GM12878 (cell line): ENCODE results near the gene TP53RK. TPM values are rescaled to one million over a fixed set of nuclear protein-coding genes. Genes with fewer than 3 reads are reported as not detected.

Source experiments
- ATAC-seq: fragments of 200-7000 bp; cut with Tn5 transposase; 3 replicates; pipeline ENCODE4 v1.9.1; 2020; ENCODE audit warnings: mild to moderate bottlenecking, moderate library complexity
- BruUV-seq: library from RNA; stranded (reverse); fragments of 400-500 nt; replicated peaks from 2 replicates; lab custom pipeline; 2021; lab: Mats Ljungman, UMichigan
- CTCF ChIA-PET: fragments of 300-600 bp; sonication (Branson Sonifier 250); formaldehyde crosslinking; extraction: SDS; loops from one replicate; lab custom pipeline; 2021; ENCODE audit warnings: inconsistent platforms; lab: Yijun Ruan, JAX
- POLR2A ChIA-PET: fragments of 350-600 bp; formaldehyde crosslinking; extraction: SDS; loops from one replicate; lab custom pipeline; 2021; ENCODE audit warnings: inconsistent platforms; lab: Charles Lee
- RAD21 ChIA-PET: fragments of 300-600 bp; sonication (Branson Sonifier 250); formaldehyde crosslinking; loops from one replicate; lab custom pipeline; 2023; ENCODE audit warnings: antibody characterized with exemption; ENCODE audit not compliant: unreplicated experiment; lab: Charles Lee
- SMC1A ChIA-PET: fragments of 300-600 bp; sonication (Branson Sonifier 250); formaldehyde crosslinking; loops from one replicate; lab custom pipeline; 2023; ENCODE audit not compliant: unreplicated experiment, uncharacterized antibody; lab: Charles Lee
- DNase-seq: peaks from one replicate; pipeline ENCODE4 v3.0.0-alpha.2; 2011; ENCODE audit warnings: low read depth, low spot score
- FAIRE-seq: peaks from 3 replicates; lab custom pipeline; 2011; peaks lifted over from hg19 to GRCh38; lab: Jason Lieb, UNC
- H2AFZ ChIP-seq: 2 replicates; pipeline ENCODE4 v1.6.0; 2011; ENCODE audit warnings: low read depth, low read length, control low read depth; ENCODE audit not compliant: control insufficient read depth
- H3K27ac ChIP-seq: 2 replicates; pipeline ENCODE4 v1.5.1; 2011; ENCODE audit warnings: control low read depth; ENCODE audit not compliant: control insufficient read depth, insufficient read depth
- H3K27me3 ChIP-seq, 2 experiments: replicated peaks in 1 of 2; 2 replicates each; pipeline versions ENCODE4 v1.6.0 to v1.6.1; 2011; ENCODE audit warnings: low read length in 1 of 2; ENCODE audit not compliant: control insufficient read depth in 2 of 2, insufficient read depth in 2 of 2
- H3K36me3 ChIP-seq, 2 experiments: 2 replicates each; pipeline ENCODE4 v1.5.1; 2011; ENCODE audit warnings: low read length in 1 of 2; ENCODE audit not compliant: control insufficient read depth in 2 of 2, insufficient read depth in 2 of 2
- H3K4me1 ChIP-seq: 2 replicates; pipeline ENCODE4 v1.6.1; 2011; ENCODE audit warnings: mild to moderate bottlenecking, low read length, moderate library complexity, mixed read lengths; ENCODE audit not compliant: control insufficient read depth, insufficient read depth
- H3K4me2 ChIP-seq: 2 replicates; pipeline ENCODE4 v1.6.0; 2011; ENCODE audit warnings: control low read depth; ENCODE audit not compliant: control insufficient read depth, insufficient read depth
- H3K4me3 ChIP-seq: fragments of 200-600 bp; sonication (generic); 2 replicates; pipeline ENCODE4 v1.5.1; 2016
- H3K79me2 ChIP-seq: 2 replicates; pipeline ENCODE4 v1.6.0; 2011; ENCODE audit warnings: low read length; ENCODE audit not compliant: control insufficient read depth, insufficient read depth
- H3K9ac ChIP-seq: 2 replicates; pipeline ENCODE4 v1.8.0; 2011; ENCODE audit warnings: low read length, control low read depth, mixed read lengths; ENCODE audit not compliant: control insufficient read depth, insufficient read depth
- H3K9me3 ChIP-seq: replicated peaks from 3 replicates; pipeline ENCODE4 v1.5.1; 2011; ENCODE audit warnings: mild to moderate bottlenecking, low read length; ENCODE audit not compliant: control insufficient read depth, insufficient read depth
- H4K20me1 ChIP-seq: 2 replicates; pipeline ENCODE4 v1.6.0; 2011; ENCODE audit not compliant: control insufficient read depth, insufficient read depth
- CHD2 ChIP-seq: IDR thresholded peaks from 2 replicates; pipeline ENCODE4 v1.6.1; 2011; ENCODE audit warnings: low read depth, low read length, improper control_type of control experiment, borderline replicate concordance
- E2F4 ChIP-seq: IDR thresholded peaks from 2 replicates; pipeline ENCODE4 v1.6.1; 2012; ENCODE audit warnings: low read depth, low read length, improper control_type of control experiment
- FOXM1 ChIP-seq: IDR thresholded peaks from 2 replicates; pipeline ENCODE4 v1.6.1; 2012; ENCODE audit warnings: low read depth, mild to moderate bottlenecking, inconsistent platforms, low read length, moderate library complexity
- HDAC6 ChIP-seq: fragments of 200-600 bp; sonication (generic); IDR thresholded peaks from one replicate; pipeline ENCODE4 v1.8.0; 2017; ENCODE audit warnings: antibody characterized with exemption; ENCODE audit not compliant: unreplicated experiment
- IRF3 ChIP-seq: fragments of 450-650 bp; IDR thresholded peaks from 2 replicates; pipeline ENCODE4 v1.6.1; 2014; ENCODE audit warnings: mild to moderate bottlenecking
- KLF5 ChIP-seq: fragments of 450-650 bp; IDR thresholded peaks from 2 replicates; pipeline ENCODE4 v1.6.1; 2014; ENCODE audit warnings: mild to moderate bottlenecking; ENCODE audit not compliant: partially characterized antibody
- LARP7 ChIP-seq: fragments of 450-650 bp; IDR thresholded peaks from 2 replicates; pipeline ENCODE4 v1.6.1; 2017; ENCODE audit warnings: mild to moderate bottlenecking
- MLLT1 ChIP-seq: fragments of 450-650 bp; IDR thresholded peaks from 2 replicates; pipeline ENCODE4 v1.6.1; 2016; ENCODE audit warnings: mild to moderate bottlenecking
- NBN ChIP-seq: fragments of 450-650 bp; IDR thresholded peaks from 2 replicates; pipeline ENCODE4 v1.6.1; 2016
- PML ChIP-seq: IDR thresholded peaks from 2 replicates; pipeline ENCODE4 v1.6.1; 2012; ENCODE audit warnings: low read length, inconsistent platforms
- POLR2AphosphoS2 ChIP-seq: IDR thresholded peaks from 2 replicates; pipeline ENCODE4 v1.6.1; 2011; ENCODE audit warnings: low read depth, mild to moderate bottlenecking, low read length, improper control_type of control experiment, moderate library complexity
- TAF1 ChIP-seq: IDR thresholded peaks from 2 replicates; pipeline ENCODE4 v1.6.1; 2011; ENCODE audit warnings: mild to moderate bottlenecking, low read depth, low read length, borderline replicate concordance
- ZNF592 ChIP-seq: fragments of 450-650 bp; IDR thresholded peaks from 2 replicates; pipeline ENCODE4 v1.6.1; 2017; ENCODE audit warnings: mild to moderate bottlenecking, moderate library complexity
- WGBS: methylation state at CpG from one replicate; pipeline ENCODE4 v1.1.6; 2016; ENCODE audit warnings: low lambda C conversion rate; ENCODE audit not compliant: insufficient replicate concordance, insufficient coverage; ENCODE audit errors: missing lambda C conversion rate; 5-methylcytosine and 5-hydroxymethylcytosine counted together
- in situ Hi-C: fragments of 300-500 bp; cut with MboI; formaldehyde crosslinking; loops from 9 replicates; pipeline ENCODE4 v1.14.3; 2018; ENCODE audit warnings: mixed read lengths
- intact Hi-C: fragments of 100-400 bp; cut with micrococcal nuclease; formaldehyde crosslinking; loops from one replicate; pipeline ENCODE4 v1.14.2; 2022; ENCODE audit not compliant: unreplicated experiment
- polyA plus RNA-seq, 11 experiments: library from polyadenylated mRNA; depleted of rRNA in 4 of 11; unstranded in 6 of 11; stranded (reverse) in 5 of 11; fragments of >200 nt; fragmentation: Nextera tagmentation in 4 of 11; fragmentation: Illumina TruSeq in 1 of 11; extraction: Ambion mirVana in 4 of 11; extraction: Trizol in 1 of 11; gene quantifications; 1 replicate in 1 of 11; 2 replicates in 10 of 11; pipeline versions ENCODE4 v1.2.1 to v1.2.3, GENCODE V29; 2011 to 2016; ENCODE audit warnings: inconsistent platforms in 2 of 11, missing spikeins in 2 of 11, low read depth in 1 of 11
- total RNA-seq, 4 experiments: library from RNA; depleted of rRNA in 3 of 4; stranded (reverse); fragments of >200 nt in 3 of 4; fragmentation: Illumina TruSeq in 1 of 4; extraction: Trizol in 1 of 4; gene quantifications; 2 replicates each; pipeline versions ENCODE4 v1.2.1 to v1.2.3, GENCODE V29; 2013 to 2021
- TF ChIP-seq, protein P1 (sequence below): IDR thresholded peaks from 2 replicates; pipeline ENCODE4 v1.6.1; 2012; ENCODE audit warnings: low read depth, low read length, improper control_type of control experiment

Gene TP53RK
- total and polyA plus RNA-seq, 10 of the 15 experiments (the other 5 are each of a cell fraction or from before 2014, with no cell fraction given) = 3.8 to 23.1 (median 16.1) TPM

GRCh38 chr20:46640536-46641311, 48.5 kb downstream of the TP53RK start (continued):
- TF ChIP-seq ZNF592 (no peak), E2F4 (no peak), PML (no peak), HDAC6 (no peak), KLF5 (no peak), NBN (no peak)

DNA sequence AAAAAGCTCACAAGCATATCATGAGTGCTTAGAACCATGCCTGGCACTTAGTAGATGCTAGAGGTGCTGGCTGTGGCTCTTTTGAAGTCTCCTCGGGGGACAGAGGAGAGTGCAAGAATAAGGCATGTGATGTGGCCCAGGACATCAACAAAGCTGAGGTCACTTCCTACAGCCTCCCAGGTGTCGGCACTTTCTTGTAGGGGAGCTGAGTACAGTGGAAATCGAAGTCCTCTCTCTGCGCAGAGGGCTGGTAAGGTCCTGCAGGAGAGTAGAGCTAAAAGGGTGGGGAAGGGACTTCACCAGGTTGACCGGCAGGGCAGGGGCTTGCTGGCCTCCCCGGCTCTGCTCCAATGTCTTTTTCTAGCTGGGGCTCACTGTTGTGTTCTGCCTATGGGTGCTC, 49.2 kb downstream of the TP53RK start:
- ATAC-seq (no peak), DNase-seq (no peak), FAIRE-seq (no peak)
- Histone ChIP-seq H3K9me3 (no peaks in the 10 kb centered on the region), H3K9ac (no peak overlapping the region), H4K20me1 (no peaks in the 10 kb centered on the region), H3K4me2 (no peak overlapping the region), H3K36me3 (no peaks in the 10 kb centered on the region), H3K4me3 (no peak overlapping the region), H3K27me3 (no peaks in the 10 kb centered on the region; a peak in 1 of 4 replicates), H3K27ac (no peak overlapping the region), H3K79me2 (no peaks in the 10 kb centered on the region), H2AFZ (no peak overlapping the region), H3K4me1 (no peaks in the 10 kb centered on the region)
- 59% methylated on average over 6 of the region's 6 CpGs for WGBS
- ChIA-PET POLR2A (no interaction called here), SMC1A (no interaction called here), CTCF (no interaction called here), RAD21 (no interaction called here)
- no TSS peak for BruUV-seq
- in situ Hi-C loops (no loop called here), intact Hi-C loops (no loop called here)
- no peak for TF ChIP-seq TAF1
- no peak for TF ChIP-seq POLR2AphosphoS2
- no peak for TF ChIP-seq MLLT1
- TF ChIP-seq, protein P1, sequence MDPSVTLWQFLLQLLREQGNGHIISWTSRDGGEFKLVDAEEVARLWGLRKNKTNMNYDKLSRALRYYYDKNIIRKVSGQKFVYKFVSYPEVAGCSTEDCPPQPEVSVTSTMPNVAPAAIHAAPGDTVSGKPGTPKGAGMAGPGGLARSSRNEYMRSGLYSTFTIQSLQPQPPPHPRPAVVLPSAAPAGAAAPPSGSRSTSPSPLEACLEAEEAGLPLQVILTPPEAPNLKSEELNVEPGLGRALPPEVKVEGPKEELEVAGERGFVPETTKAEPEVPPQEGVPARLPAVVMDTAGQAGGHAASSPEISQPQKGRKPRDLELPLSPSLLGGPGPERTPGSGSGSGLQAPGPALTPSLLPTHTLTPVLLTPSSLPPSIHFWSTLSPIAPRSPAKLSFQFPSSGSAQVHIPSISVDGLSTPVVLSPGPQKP = no peak
- TF ChIP-seq LARP7 = no peak
- no peak for TF ChIP-seq CHD2
- no peak for TF ChIP-seq IRF3
- TF ChIP-seq FOXM1 = no peak
